OCI-LY7 (cell line): ENCODE measurements around the gene RNU2-1.
"Not testable (repeated sequence)": the region's sequence is repeated elsewhere in the genome, so short reads cannot be mapped to it uniquely, and the experiment has no call there.

ENCODE experiments used
- CTCF ChIP-seq: fragments of 200-600 bp; sonication (generic); conservative IDR thresholded peaks from 2 replicates; pipeline ENCODE4 v1.5.1; 2014; ENCODE audit warnings: mild to moderate bottlenecking, antibody characterized with exemption, low read length, moderate library complexity, mixed read lengths
- EZH2phosphoT487 ChIP-seq: fragments of 200-600 bp; sonication (generic); IDR thresholded peaks from 2 replicates; pipeline ENCODE4 v1.6.1; 2018; ENCODE audit warnings: low read depth, borderline replicate concordance, mild to moderate bottlenecking, mixed run types, antibody characterized with exemption, low read length, moderate library complexity, mixed read lengths

GRCh38 chr17:43240596-43241352 lies 7.0 kb upstream of the RNU2-1 start:
- TF ChIP-seq CTCF, EZH2phosphoT487: not testable (repeated sequence)
